HFF-Myc (cell line): ENCODE results near the gene HSBP1.

Source experiments
- DNase-seq: peaks from one replicate; pipeline ENCODE4 v3.0.0-alpha.2; 2011; ENCODE audit warnings: low read depth; ENCODE audit errors: extremely low read depth
- H3K4me3 ChIP-seq: replicated peaks from 2 replicates; pipeline ENCODE4 v1.5.1; 2011; ENCODE audit warnings: low read depth, mild to moderate bottlenecking, control low read depth, low read length
- CTCF ChIP-seq: IDR thresholded peaks from 2 replicates; pipeline ENCODE4 v1.5.1; 2012; ENCODE audit warnings: mild to moderate bottlenecking, low read depth, low read length, control low read depth; ENCODE audit errors: missing control alignments

The HSBP1 gene

GRCh38 chr16:83809092-83809491 lies 1.3 kb downstream of the HSBP1 start:
- no peak for DNase-seq
- no peak for TF ChIP-seq CTCF
- peak overlapping the region; percentile 74 for H3K4me3 ChIP-seq

GRCh38 chr16:83810901-83811300 lies 3.1 kb downstream of the HSBP1 start:
- no peak for DNase-seq
- no peak for TF ChIP-seq CTCF
- no peak overlapping the region for H3K4me3 ChIP-seq

DNA sequence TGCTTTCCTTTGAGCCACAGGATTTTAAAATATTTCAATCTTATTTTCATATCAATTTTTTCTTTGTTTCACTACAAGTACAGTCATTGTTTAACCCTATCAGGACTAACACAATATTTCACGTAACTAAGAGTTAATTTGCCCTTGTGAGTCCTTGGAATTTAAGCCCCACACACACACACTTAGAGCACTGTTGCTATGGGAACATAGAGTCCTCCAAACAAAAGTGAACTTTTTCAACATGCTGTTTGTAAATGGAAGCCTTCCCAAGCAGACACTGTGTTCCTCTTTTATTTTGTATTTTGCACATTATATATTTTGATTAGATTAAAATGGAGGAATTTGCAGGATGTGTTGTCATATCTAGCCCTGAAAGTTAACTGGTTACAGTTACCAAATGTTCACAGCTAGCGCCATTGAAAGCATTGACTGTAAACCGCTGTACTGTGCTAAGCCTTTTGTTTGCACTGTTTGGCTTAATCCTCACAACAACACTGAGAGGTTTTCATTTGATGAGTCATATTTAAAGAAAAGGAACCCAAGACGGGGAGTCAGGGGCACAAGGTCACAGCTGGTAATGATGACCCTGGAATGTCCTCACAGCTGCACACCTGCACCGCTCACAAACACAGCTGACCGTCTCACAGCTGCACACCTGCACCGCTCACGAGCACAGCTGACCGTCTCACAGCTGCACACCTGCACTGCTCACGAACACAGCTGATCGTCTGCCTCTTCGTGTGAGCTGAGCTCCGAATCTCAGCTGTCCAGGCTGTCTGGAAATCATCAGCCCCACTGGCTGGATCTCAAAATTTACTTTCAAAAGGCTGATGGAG lies 6.3 kb downstream of the HSBP1 start:
- no peak for TF ChIP-seq CTCF
- DNase-seq = peak; percentile 79
- no peak overlapping the region for H3K4me3 ChIP-seq

GRCh38 chr16:83814659-83814985 lies 6.8 kb downstream of the HSBP1 start:
- H3K4me3 ChIP-seq = no peak overlapping the region
- DNase-seq = no peak
- no peak for TF ChIP-seq CTCF

GRCh38 chr16:83817022-83817421 lies 9.2 kb downstream of the HSBP1 start:
- no peak for DNase-seq
- no peak for TF ChIP-seq CTCF
- H3K4me3 ChIP-seq = no peak overlapping the region

- no peak for DNase-seq
- no peak overlapping the region for H3K4me3 ChIP-seq
- no peak for TF ChIP-seq CTCF
These were observed 10.5 kb downstream of the HSBP1 start for GRCh38 chr16:83818276-83818675.

DNA sequence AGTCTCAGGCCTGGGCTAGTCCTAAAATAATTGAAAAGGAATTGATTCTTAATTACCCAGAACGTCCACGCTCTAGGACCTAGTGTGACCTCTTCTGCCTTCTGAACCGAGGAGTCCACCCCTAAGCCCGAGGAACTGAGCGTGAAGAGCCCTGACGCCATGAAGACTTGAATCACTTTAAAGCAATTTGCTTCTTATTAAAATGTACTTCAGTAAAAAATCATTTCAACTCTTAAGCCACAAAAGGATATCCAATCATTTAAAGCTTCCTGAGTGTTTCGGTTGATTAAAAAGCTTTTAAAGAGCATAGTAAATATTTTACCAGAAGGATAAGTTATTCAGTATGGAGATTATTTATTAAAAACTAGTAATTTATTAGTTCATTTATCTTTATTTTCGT lies 11.6 kb downstream of the HSBP1 start:
- no peak overlapping the region for H3K4me3 ChIP-seq
- no peak for TF ChIP-seq CTCF
- DNase-seq = no peak
